HepG2 (cell line): ENCODE measurements around the gene UBQLN1. TPM values are rescaled to one million over a fixed set of nuclear protein-coding genes. Genes with fewer than 3 reads are reported as not detected.
A peak's percentile ranks its signal among the peaks of the same experiment; 100 is the strongest.

ENCODE experiments used
- ATAC-seq: fragments of 200-7000 bp; cut with Tn5 transposase; 3 replicates; pipeline ENCODE4 v1.9.1; 2020; ENCODE audit warnings: mild to moderate bottlenecking, moderate library complexity
- BruUV-seq: library from RNA; stranded (reverse); fragments of 400-500 nt; replicated peaks from 2 replicates; lab custom pipeline; 2021; lab: Mats Ljungman, UMichigan
- CTCF ChIA-PET: fragments of 300-600 bp; formaldehyde crosslinking; extraction: SDS; loops from one replicate; lab custom pipeline; 2021; ENCODE audit warnings: low total read pairs, inconsistent platforms, low intra/inter-chr PET ratio; lab: Yijun Ruan, JAX
- POLR2A ChIA-PET: fragments of 350-600 bp; sonication (Branson Sonifier 250); formaldehyde crosslinking; loops from one replicate; lab custom pipeline; 2020; ENCODE audit warnings: antibody characterized with exemption, inconsistent platforms; lab: Yijun Ruan, JAX
- DNase-seq: peaks from one replicate; pipeline ENCODE4 v3.0.0-alpha.2; 2015; ENCODE audit warnings: low spot score
- FAIRE-seq: peaks from 3 replicates; lab custom pipeline; 2011; peaks lifted over from hg19 to GRCh38; lab: Jason Lieb, UNC
- H2AFZ ChIP-seq: one replicate; pipeline ENCODE4 v1.6.1; 2011; ENCODE audit warnings: low read length, inconsistent platforms
- H3K27ac ChIP-seq: fragments of 300-600 bp; 3 replicates; pipeline ENCODE4 v1.8.0; 2011; ENCODE audit warnings: mixed run types, mild to moderate bottlenecking, mixed read lengths, low read length, inconsistent platforms; ENCODE audit not compliant: insufficient read depth; ENCODE audit errors: extremely low read length
- H3K27me3 ChIP-seq, 2 experiments: fragments of 200-600 bp in 1 of 2; 2 replicates in 1 of 2; 3 replicates in 1 of 2; pipeline versions ENCODE4 v1.6.0 to v1.8.0; 2011; ENCODE audit warnings: low read length in 2 of 2, mild to moderate bottlenecking in 2 of 2, moderate library complexity in 2 of 2, inconsistent platforms in 1 of 2; ENCODE audit not compliant: insufficient read depth in 2 of 2, control insufficient read depth in 1 of 2
- H3K36me3 ChIP-seq, 2 experiments: fragments of 200-600 bp in 1 of 2; replicated peaks in 1 of 2; 2 replicates in 1 of 2; 3 replicates in 1 of 2; pipeline versions ENCODE4 v1.5.1 to v1.8.0; 2011; ENCODE audit warnings: low read length in 2 of 2, inconsistent platforms in 1 of 2; ENCODE audit not compliant: insufficient read depth in 2 of 2, control insufficient read depth in 1 of 2
- H3K4me1 ChIP-seq: 2 replicates; pipeline ENCODE4 v1.5.1; 2012; ENCODE audit warnings: low read length, inconsistent platforms; ENCODE audit not compliant: insufficient read depth
- H3K4me2 ChIP-seq: 2 replicates; pipeline ENCODE4 v1.6.0; 2011; ENCODE audit warnings: low read depth, low read length, inconsistent platforms
- H3K4me3 ChIP-seq, 3 experiments: fragments of 200-600 bp in 1 of 3; sonication (generic), shearing (Covaris generic) in 1 of 3; replicated peaks in 1 of 3; 2 replicates each; pipeline ENCODE4 v1.5.1; 2011 to 2016; ENCODE audit warnings: low read length in 3 of 3, inconsistent platforms in 2 of 3, low read depth in 2 of 3, mild to moderate bottlenecking in 2 of 3, control low read depth in 1 of 3, mixed read lengths in 1 of 3; ENCODE audit not compliant: insufficient read depth in 1 of 3
- H3K79me2 ChIP-seq: one replicate; pipeline ENCODE4 v1.6.1; 2011; ENCODE audit warnings: low read length, inconsistent platforms; ENCODE audit not compliant: insufficient read depth
- H3K9ac ChIP-seq: 2 replicates; pipeline ENCODE4 v1.6.0; 2011; ENCODE audit warnings: mild to moderate bottlenecking, low read depth, low read length, inconsistent platforms; ENCODE audit not compliant: insufficient read depth
- H3K9me3 ChIP-seq: 2 replicates; pipeline ENCODE4 v1.5.1; 2012; ENCODE audit warnings: mild to moderate bottlenecking, low read length
- H4K20me1 ChIP-seq: 2 replicates; pipeline ENCODE4 v1.6.0; 2011; ENCODE audit warnings: inconsistent platforms, mild to moderate bottlenecking, low read length, moderate library complexity; ENCODE audit not compliant: insufficient read depth
- ELF1 ChIP-seq: sonication (generic); formaldehyde crosslinking; IDR thresholded peaks from 2 replicates; pipeline ENCODE4 v1.4.0; 2020; ENCODE audit warnings: missing genetic modification reagents
- HNRNPK ChIP-seq: fragments of 200-400 bp; formaldehyde crosslinking; IDR thresholded peaks from 2 replicates; pipeline ENCODE4 v1.6.1; 2018; ENCODE audit warnings: low read length, low read depth, moderate library complexity, mild to moderate bottlenecking; ENCODE audit not compliant: poor library complexity, severe bottlenecking
- HNRNPL ChIP-seq: fragments of 200-400 bp; formaldehyde crosslinking; IDR thresholded peaks from 2 replicates; pipeline ENCODE4 v1.6.1; 2017; ENCODE audit warnings: mild to moderate bottlenecking, low read depth, low read length
- MEF2D ChIP-seq: sonication (generic); formaldehyde crosslinking; IDR thresholded peaks from 2 replicates; pipeline ENCODE4 v1.5.1; 2020; ENCODE audit warnings: mild to moderate bottlenecking, missing genetic modification reagents
- PAF1 ChIP-seq: IDR thresholded peaks from 2 replicates; pipeline ENCODE4 v1.6.1; 2016; ENCODE audit warnings: missing genetic modification reagents, missing compliant biosample characterization
- PCBP1 ChIP-seq: fragments of 200-400 bp; formaldehyde crosslinking; IDR thresholded peaks from 2 replicates; pipeline ENCODE4 v1.6.1; 2017; ENCODE audit warnings: mild to moderate bottlenecking, low read depth, low read length, borderline replicate concordance
- PHF21A ChIP-seq: sonication (generic); formaldehyde crosslinking; IDR thresholded peaks from 2 replicates; pipeline ENCODE4 v1.5.0; 2020; ENCODE audit warnings: mild to moderate bottlenecking, missing genetic modification reagents
- POGZ ChIP-seq: sonication (generic); formaldehyde crosslinking; IDR thresholded peaks from 2 replicates; pipeline ENCODE4 v1.4.0; 2020; ENCODE audit warnings: mild to moderate bottlenecking, missing genetic modification reagents
- POLR2AphosphoS5 ChIP-seq: IDR thresholded peaks from 2 replicates; pipeline ENCODE4 v1.6.1; 2012; ENCODE audit warnings: low read depth, low read length
- YY1 ChIP-seq: IDR thresholded peaks from 2 replicates; pipeline ENCODE4 v1.6.1; 2011; ENCODE audit warnings: low read length, low read depth, moderate library complexity, mild to moderate bottlenecking; ENCODE audit not compliant: insufficient read depth, insufficient replicate concordance
- ZKSCAN8 ChIP-seq: IDR thresholded peaks from 2 replicates; pipeline ENCODE4 v1.6.1; 2016; ENCODE audit warnings: borderline replicate concordance, missing genetic modification reagents, missing compliant biosample characterization
- ZMYM3 ChIP-seq: sonication (generic); formaldehyde crosslinking; IDR thresholded peaks from 2 replicates; pipeline ENCODE4 v1.5.1; 2020; ENCODE audit warnings: mild to moderate bottlenecking, missing genetic modification reagents
- ZNF124 ChIP-seq: sonication (generic); formaldehyde crosslinking; IDR thresholded peaks from 2 replicates; pipeline ENCODE4 v1.4.0; 2020; ENCODE audit warnings: missing genetic modification reagents
- WGBS: methylation state at CpG from one replicate; pipeline ENCODE4 v1.1.6; 2017; ENCODE audit warnings: low lambda C conversion rate; 5-methylcytosine and 5-hydroxymethylcytosine counted together
- in situ Hi-C: cut with HindIII; loops from 2 replicates; pipeline ENCODE4 v1.10.0; 2017; ENCODE audit warnings: low pct_unique_long_range_greater_than_20kb; ENCODE audit not compliant: extremely low pct_ligation_motif_present
- intact Hi-C: fragments of 100-400 bp; cut with micrococcal nuclease; formaldehyde crosslinking; loops from one replicate; pipeline ENCODE4 v1.10.0; 2022; ENCODE audit not compliant: unreplicated experiment
- polyA plus RNA-seq, 8 experiments: library from polyadenylated mRNA; depleted of rRNA in 3 of 8; stranded (reverse) in 7 of 8; unstranded in 1 of 8; fragments of >200 nt; fragmentation: Illumina TruSeq in 4 of 8; extraction: Trizol in 4 of 8; gene quantifications; 2 replicates each; pipeline versions ENCODE4 v1.2.1 to v1.2.3, GENCODE V29; 2011 to 2016; ENCODE audit warnings: low read depth in 4 of 8, missing spikeins in 1 of 8, mixed read lengths in 1 of 8; ENCODE audit not compliant: insufficient read depth in 1 of 8
- total RNA-seq, 5 experiments: library from RNA; depleted of rRNA; stranded (reverse); fragments of >200 nt; fragmentation: Illumina TruSeq; extraction: Trizol; gene quantifications; 2 replicates each; pipeline ENCODE4 v1.2.3, GENCODE V29; 2016; ENCODE audit warnings: low read depth in 1 of 5
- TF ChIP-seq, protein P1 (sequence below), 2 experiments: sonication (generic) in 1 of 2; formaldehyde crosslinking in 1 of 2; IDR thresholded peaks; 2 replicates each; pipeline versions ENCODE4 v1.4.0 to v1.6.1; 2016 to 2020; ENCODE audit warnings: borderline replicate concordance in 1 of 2, low read depth in 1 of 2, mild to moderate bottlenecking in 1 of 2, missing genetic modification reagents in 1 of 2
- TF ChIP-seq, protein P2 (sequence below): sonication (generic); formaldehyde crosslinking; IDR thresholded peaks from 2 replicates; pipeline ENCODE4 v1.5.0; 2020; ENCODE audit warnings: mild to moderate bottlenecking, missing genetic modification reagents, moderate library complexity
- TF ChIP-seq, protein P3 (sequence below): sonication (generic); formaldehyde crosslinking; IDR thresholded peaks from 2 replicates; pipeline ENCODE4 v1.4.0; 2020; ENCODE audit warnings: missing genetic modification reagents

The UBQLN1 gene
- total and polyA plus RNA-seq, 2 of the 13 experiments (the other 11 are each of a cell fraction or from before 2014, with no cell fraction given) = 78.1 to 83.8 TPM

DNA sequence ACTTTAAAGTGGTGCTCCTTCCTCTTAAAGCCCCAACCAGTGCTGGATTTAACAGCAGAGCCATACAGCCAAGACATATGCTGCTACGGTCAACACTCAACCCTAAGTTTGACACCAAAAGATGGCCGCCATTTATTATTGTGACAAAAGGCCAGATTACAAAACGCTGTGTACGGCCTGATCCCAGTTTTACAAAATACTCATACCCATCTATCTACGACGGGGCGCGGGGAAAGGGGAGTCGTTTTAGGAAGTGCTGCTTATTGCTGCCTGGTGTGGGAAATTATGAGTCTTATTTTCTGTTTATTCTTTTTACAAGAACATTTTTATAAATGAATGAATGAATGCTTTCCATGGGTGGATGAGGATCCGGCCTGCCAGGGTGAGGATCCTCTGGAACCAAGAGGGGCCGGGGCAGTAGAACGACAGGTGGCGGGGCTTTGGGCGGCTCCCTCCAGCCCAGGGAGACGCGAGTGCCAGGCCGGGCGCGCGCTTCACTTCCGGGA lies 85.3 kb downstream of the UBQLN1 start:
- intact Hi-C loops = no loop called here
- DNase-seq = no peak
- TF ChIP-seq PHF21A (CRISPR knock-in tag) (0 out of 2 replicates have a peak, but pooled peaks have one; percentile 50), PAF1 (CRISPR knock-in tag) (no peak), MEF2D (CRISPR knock-in tag) (0 out of 2 replicates have a peak, but pooled peaks have one; percentile 33), POGZ (CRISPR knock-in tag) (0 out of 2 replicates have a peak, but pooled peaks have one; percentile 13), YY1 (peak; percentile 51), ZNF124 (CRISPR knock-in tag) (0 out of 2 replicates have a peak, but pooled peaks have one; percentile 22), ZMYM3 (CRISPR knock-in tag) (peak; percentile 37; the same call in 1 of the 2 replicates), HNRNPK (no peak), HNRNPL (peak; percentile 61; the same call in 1 of the 2 replicates), ELF1 (CRISPR knock-in tag) (peak; percentile 88), POLR2AphosphoS5 (0 out of 2 replicates have a peak, but pooled peaks have one; percentile 51), PCBP1 (peak; percentile 97), ZKSCAN8 (CRISPR knock-in tag) (0 out of 2 replicates have a peak, but pooled peaks have one; percentile 23)
- TF ChIP-seq, protein P1, sequence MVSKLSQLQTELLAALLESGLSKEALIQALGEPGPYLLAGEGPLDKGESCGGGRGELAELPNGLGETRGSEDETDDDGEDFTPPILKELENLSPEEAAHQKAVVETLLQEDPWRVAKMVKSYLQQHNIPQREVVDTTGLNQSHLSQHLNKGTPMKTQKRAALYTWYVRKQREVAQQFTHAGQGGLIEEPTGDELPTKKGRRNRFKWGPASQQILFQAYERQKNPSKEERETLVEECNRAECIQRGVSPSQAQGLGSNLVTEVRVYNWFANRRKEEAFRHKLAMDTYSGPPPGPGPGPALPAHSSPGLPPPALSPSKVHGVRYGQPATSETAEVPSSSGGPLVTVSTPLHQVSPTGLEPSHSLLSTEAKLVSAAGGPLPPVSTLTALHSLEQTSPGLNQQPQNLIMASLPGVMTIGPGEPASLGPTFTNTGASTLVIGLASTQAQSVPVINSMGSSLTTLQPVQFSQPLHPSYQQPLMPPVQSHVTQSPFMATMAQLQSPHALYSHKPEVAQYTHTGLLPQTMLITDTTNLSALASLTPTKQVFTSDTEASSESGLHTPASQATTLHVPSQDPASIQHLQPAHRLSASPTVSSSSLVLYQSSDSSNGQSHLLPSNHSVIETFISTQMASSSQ (IDR thresholded peaks at IDR 0.05; ENCODE audit: low read depth) = no peak
- TF ChIP-seq, protein P1 (CRISPR knock-in tag; IDR thresholded peaks at IDR 0.05; ENCODE audit: borderline replicate concordance) = no peak
- TF ChIP-seq, protein P2, sequence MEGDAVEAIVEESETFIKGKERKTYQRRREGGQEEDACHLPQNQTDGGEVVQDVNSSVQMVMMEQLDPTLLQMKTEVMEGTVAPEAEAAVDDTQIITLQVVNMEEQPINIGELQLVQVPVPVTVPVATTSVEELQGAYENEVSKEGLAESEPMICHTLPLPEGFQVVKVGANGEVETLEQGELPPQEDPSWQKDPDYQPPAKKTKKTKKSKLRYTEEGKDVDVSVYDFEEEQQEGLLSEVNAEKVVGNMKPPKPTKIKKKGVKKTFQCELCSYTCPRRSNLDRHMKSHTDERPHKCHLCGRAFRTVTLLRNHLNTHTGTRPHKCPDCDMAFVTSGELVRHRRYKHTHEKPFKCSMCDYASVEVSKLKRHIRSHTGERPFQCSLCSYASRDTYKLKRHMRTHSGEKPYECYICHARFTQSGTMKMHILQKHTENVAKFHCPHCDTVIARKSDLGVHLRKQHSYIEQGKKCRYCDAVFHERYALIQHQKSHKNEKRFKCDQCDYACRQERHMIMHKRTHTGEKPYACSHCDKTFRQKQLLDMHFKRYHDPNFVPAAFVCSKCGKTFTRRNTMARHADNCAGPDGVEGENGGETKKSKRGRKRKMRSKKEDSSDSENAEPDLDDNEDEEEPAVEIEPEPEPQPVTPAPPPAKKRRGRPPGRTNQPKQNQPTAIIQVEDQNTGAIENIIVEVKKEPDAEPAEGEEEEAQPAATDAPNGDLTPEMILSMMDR (CRISPR knock-in tag) = 0 out of 2 replicates have a peak, but pooled peaks have one; percentile 17
- TF ChIP-seq, protein P3, sequence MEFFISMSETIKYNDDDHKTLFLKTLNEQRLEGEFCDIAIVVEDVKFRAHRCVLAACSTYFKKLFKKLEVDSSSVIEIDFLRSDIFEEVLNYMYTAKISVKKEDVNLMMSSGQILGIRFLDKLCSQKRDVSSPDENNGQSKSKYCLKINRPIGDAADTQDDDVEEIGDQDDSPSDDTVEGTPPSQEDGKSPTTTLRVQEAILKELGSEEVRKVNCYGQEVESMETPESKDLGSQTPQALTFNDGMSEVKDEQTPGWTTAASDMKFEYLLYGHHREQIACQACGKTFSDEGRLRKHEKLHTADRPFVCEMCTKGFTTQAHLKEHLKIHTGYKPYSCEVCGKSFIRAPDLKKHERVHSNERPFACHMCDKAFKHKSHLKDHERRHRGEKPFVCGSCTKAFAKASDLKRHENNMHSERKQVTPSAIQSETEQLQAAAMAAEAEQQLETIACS (CRISPR knock-in tag) = peak; percentile 70

More for the DNA sequence above, 85.3 kb downstream of the UBQLN1 start:
- ChIA-PET POLR2A (interaction anchor here (1.0 to 2.5 kb wide), 9 partner anchors 10 to 334 kb away, joined by 3 to 12 read pairs (median 7); partner anchors contain the start of gene UBQLN1), CTCF (interaction anchor here (4.2 kb wide), 1 partner anchor 26 kb away, joined by 51 read pairs; no protein-coding TSS in a partner anchor)
- BruUV-seq = no TSS peak
- ATAC-seq (no peak), FAIRE-seq (no peak)
- peak overlapping the region; percentile 73 to 94 (median 80); a peak in 5 of 6 replicates for H3K4me3 ChIP-seq
- H2AFZ ChIP-seq = no peak overlapping the region
- no peaks in the 10 kb centered on the region for H3K9me3 ChIP-seq
- H3K79me2 ChIP-seq = peaks cover 10% of the 10 kb centered on the region
- peak overlapping the region; percentile 97 for H3K27ac ChIP-seq
- in situ Hi-C loops = no loop called here
- peak overlapping the region; percentile 84 for H3K9ac ChIP-seq
- WGBS = 38% methylated on average over 21 of the region's 21 CpGs
- H3K36me3 ChIP-seq = peaks cover 0 to 4% of the 10 kb centered on the region in 2 experiments; a peak in 2 of 5 replicates
- peaks cover 46% of the 10 kb centered on the region for H3K4me1 ChIP-seq
- no peaks in the 10 kb centered on the region for H3K27me3 ChIP-seq
- no peaks in the 10 kb centered on the region for H4K20me1 ChIP-seq
- peak overlapping the region; percentile 88 for H3K4me2 ChIP-seq
